NCI-H748 (cell line): ENCODE measurements around the gene CAMK1D.

Experiments used
- DNase-seq: peaks from one replicate; lab custom pipeline; 2025; ENCODE audit not compliant: unreplicated experiment; lab: John Stamatoyannopoulos, UW

Gene CAMK1D

GRCh38 chr10:12369982-12370381, 20.6 kb downstream of the CAMK1D start:
- no peak for DNase-seq

- DNase-seq, result no peak
These were observed 23.5 kb downstream of the CAMK1D start for GRCh38 chr10:12372846-12373245.

GRCh38 chr10:12375076-12375504, 25.7 kb downstream of the CAMK1D start:
- DNase-seq, result no peak

DNA sequence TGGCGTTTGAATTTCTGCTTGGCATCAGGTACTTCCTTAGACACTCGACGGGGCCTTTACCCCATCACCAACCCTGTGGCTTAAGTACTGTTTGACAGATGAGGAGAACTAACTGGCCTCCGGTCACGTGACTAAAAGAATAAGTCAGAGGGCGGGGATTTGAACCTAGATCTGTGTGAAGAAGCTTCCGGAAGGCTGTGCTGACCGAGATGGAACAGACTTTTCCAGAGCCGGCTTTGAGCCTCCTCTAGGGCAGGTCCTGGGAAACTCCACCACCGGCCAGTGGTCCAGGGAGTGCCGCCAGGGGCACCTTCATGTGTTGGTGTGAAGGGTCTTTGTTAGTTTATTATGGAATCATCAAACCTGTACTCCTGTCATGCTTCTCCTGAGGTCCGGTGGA, 26.9 kb downstream of the CAMK1D start:
- DNase-seq, result no peak

GRCh38 chr10:12377658-12378290, 28.4 kb downstream of the CAMK1D start:
- no peak for DNase-seq

GRCh38 chr10:12380999-12381398, 31.7 kb downstream of the CAMK1D start:
- no peak for DNase-seq

DNA sequence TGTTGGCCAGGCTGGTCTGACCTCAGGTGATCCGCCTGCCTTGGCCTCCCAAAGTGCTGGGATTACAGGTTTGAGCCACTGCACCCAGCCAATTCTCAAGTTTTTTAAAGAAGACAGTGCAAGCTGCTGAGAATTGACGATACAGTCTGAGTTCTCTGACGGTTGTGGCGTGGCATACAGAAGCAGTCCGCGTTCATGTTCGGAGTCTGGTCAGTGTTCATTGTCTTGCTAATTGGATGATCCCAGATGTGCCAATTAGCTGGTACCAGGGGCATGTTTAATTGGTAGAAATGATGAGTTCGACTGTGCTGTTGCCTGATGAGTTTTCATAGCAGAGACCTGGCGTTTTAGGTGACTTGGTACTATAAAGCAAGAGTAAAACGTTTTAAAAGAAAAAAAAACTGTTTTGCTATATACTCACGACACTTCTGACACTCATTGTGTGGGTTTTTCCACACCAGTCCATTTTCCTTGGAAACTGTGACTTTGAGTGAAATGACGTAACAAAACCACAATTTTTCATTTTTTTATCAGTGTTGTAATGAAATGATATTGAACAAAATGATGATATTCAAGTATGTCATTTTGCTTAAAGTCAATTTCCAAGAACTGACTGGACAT, 32.3 kb downstream of the CAMK1D start:
- DNase-seq, result peak; percentile 15

DNA sequence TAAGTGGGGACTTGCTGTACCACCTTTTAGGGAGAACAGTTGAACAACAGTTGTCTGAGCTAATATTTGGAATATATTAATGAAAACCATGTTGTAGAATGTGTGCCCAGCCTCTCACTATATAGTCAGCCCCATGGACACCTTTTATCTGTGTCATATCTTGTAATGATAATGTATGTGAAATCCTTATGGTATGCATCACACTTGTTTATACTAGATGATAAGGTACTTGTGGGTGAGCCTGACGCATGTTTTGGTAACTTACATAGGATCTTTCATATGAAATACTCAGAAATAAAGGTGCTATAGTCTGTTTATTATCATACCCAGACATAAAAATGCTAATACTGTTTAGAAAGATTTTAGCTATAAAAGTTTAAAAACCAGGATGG, 32.8 kb downstream of the CAMK1D start:
- DNase-seq, result no peak

GRCh38 chr10:12382956-12383531, 33.7 kb downstream of the CAMK1D start:
- no peak for DNase-seq

GRCh38 chr10:12384906-12385305, 35.6 kb downstream of the CAMK1D start:
- DNase-seq, result no peak

DNA sequence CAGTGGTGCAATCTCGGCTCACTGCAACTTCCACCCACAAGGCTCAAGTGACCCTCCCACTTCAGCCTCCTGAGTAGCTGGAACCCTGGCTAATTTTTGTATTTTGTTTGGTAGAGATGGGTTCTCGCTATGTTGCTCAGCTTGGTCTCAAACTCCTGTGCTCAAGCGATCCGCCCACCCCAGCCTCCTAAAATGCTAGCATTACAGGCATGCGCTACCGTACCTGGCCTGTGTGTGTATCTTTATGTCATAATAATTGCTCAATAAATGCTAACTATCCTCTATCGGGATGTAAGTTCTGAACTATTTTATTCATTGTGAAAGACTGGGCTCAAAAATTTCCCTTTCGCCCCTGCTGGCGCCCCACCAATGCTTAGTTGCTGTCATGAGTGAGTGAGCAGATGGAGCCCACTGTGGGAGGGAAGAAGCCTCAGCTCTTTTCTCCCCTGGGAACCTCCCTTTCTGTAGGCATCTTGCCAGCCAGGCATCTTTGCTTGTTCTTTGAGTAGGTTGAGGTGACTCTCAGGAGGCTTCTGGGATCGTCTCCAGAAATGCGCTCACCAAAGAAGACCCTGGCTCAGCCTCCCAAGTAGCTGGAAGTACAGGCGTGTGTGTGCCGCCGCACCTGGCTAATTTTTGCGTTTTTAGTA, 38.3 kb downstream of the CAMK1D start:
- no peak for DNase-seq

GRCh38 chr10:12388671-12389070, 39.3 kb downstream of the CAMK1D start:
- peak; percentile 23 for DNase-seq

DNA sequence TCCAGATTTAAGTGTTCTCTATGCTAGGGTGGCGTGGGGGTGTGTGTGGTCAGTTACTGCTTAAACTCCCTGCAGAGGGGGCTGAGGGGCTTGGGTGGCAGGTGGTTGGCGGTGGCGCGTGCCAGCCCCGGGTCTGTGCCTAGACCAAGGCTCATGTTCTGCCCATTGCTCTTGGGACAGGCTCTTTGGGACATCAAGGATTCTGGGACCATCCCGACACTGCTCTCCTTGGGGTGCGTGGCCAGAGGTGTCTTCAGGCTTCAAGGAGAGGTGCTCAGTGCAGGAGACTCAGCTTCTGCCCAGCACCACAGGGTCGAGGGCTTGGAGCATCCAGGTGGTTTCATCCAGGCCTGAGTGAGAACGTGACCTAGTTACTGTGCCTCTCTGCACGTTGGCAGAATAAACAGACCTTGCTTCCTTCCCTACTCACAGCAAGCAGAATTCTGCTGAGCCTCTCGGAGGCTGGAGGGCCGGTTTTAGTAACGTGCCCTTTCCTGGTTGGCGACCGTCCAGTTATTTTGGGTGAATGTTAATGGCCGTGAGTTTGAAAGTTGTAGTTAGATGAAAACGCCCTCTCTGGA, 39.9 kb downstream of the CAMK1D start:
- DNase-seq, result peak; percentile 23

- DNase-seq, result no peak
These were observed 41.4 kb downstream of the CAMK1D start for GRCh38 chr10:12390733-12391132.

- DNase-seq, result no peak
These were observed 41.9 kb downstream of the CAMK1D start for GRCh38 chr10:12391206-12391605.

- no peak for DNase-seq
These were observed 44.5 kb downstream of the CAMK1D start for GRCh38 chr10:12393831-12394230.

- DNase-seq, result no peak
These were observed 45.1 kb downstream of the CAMK1D start for GRCh38 chr10:12394241-12395033.

- DNase-seq, result no peak
These were observed 46.7 kb downstream of the CAMK1D start for GRCh38 chr10:12396093-12396492.

- DNase-seq, result no peak
These were observed 47.2 kb downstream of the CAMK1D start for GRCh38 chr10:12396567-12396966.

DNA sequence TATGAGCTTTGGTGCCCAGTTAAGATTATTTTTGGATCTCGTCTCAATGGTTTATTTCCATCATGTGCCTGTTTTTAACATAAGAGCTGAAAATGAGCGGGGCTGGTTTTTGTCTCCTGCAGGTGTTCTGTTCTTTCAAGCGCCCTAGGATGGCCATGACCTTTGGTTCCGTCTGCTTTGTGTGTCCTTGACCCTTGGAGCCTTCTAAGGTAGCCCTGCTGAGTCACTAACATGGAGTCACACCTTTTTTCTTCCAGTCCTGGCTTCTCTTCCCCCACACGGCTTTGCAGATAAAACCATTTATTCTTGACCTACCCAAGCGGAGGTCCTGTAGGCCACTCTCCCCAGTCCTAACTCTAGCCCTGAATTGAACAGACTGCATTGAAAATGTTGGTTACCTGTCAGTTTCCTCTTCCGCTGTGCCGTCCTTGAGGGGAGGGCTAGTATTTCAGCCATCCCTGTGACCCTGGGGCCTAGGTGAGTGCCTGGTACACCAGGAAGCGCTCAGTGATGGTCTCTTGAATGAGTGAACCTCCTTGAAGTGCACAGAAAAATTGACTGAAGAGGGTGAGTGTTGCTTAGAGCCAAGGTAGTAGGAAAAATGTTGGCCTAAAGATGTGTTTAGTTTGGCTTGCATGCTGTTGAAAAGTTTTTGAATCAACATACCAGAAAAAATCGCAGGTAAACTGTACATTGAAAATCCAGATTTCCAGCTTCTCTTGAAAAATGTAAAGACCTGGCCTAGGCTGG, 48.0 kb downstream of the CAMK1D start:
- DNase-seq, result no peak
